BJ (cell line): ENCODE measurements around the gene MKRN2OS. TPM values are rescaled to one million over a fixed set of nuclear protein-coding genes. Genes with fewer than 3 reads are reported as not detected.

Experiments used
- CTCF ChIA-PET: fragments of 350-600 bp; formaldehyde crosslinking; extraction: SDS; loops from one replicate; lab custom pipeline; 2021; ENCODE audit warnings: antibody characterized with exemption, inconsistent platforms; lab: Yijun Ruan, JAX
- POLR2A ChIA-PET: fragments of 300-600 bp; sonication (Branson Sonifier 250); formaldehyde crosslinking; extraction: SDS; loops from one replicate; lab custom pipeline; 2021; ENCODE audit warnings: antibody characterized with exemption; lab: Charles Lee
- DNase-seq: peaks from one replicate; pipeline ENCODE4 v3.0.0-alpha.2; 2011; ENCODE audit warnings: low read depth
- H3K27me3 ChIP-seq: 2 replicates; pipeline ENCODE4 v1.6.0; 2011; ENCODE audit warnings: low read length; ENCODE audit not compliant: control insufficient read depth, insufficient read depth
- H3K36me3 ChIP-seq: 2 replicates; pipeline ENCODE4 v1.5.1; 2011; ENCODE audit warnings: low read length; ENCODE audit not compliant: control insufficient read depth, insufficient read depth
- H3K4me3 ChIP-seq: 2 replicates; pipeline ENCODE4 v1.5.1; 2011; ENCODE audit warnings: low read depth, mild to moderate bottlenecking, control low read depth, low read length
- CTCF ChIP-seq: IDR thresholded peaks from 2 replicates; pipeline ENCODE4 v1.5.1; 2011; ENCODE audit warnings: low read depth, mild to moderate bottlenecking, control low read depth, inconsistent platforms, low read length, moderate library complexity; ENCODE audit not compliant: insufficient read depth
- polyA plus RNA-seq: library from polyadenylated mRNA; depleted of rRNA; stranded (reverse); fragments of >200 nt; gene quantifications from 2 replicates; pipeline ENCODE4 v1.2.3, GENCODE V29; 2011

MKRN2OS gene
- polyA plus RNA-seq, 1 experiment: not detected

- Histone ChIP-seq H3K4me3 (no peak overlapping the region), H3K27me3 (no peaks in the 10 kb centered on the region; the same call in 1 of the 2 replicates), H3K36me3 (no peaks in the 10 kb centered on the region)
- ChIA-PET POLR2A (no interaction called here), CTCF (interaction anchor here (0.7 to 4.1 kb wide), 10 partner anchors 11 to 401 kb away, joined by 3 to 24 read pairs (median 5); partner anchors contain the start of gene TSEN2)
- no peak for DNase-seq
- peak; percentile 30; the same call in 1 of the 2 replicates for TF ChIP-seq CTCF
Observed at GRCh38 chr3:12536423-12536822, 8.9 kb downstream of the MKRN2OS start.

- H3K27me3 ChIP-seq: no peaks in the 10 kb centered on the region; the same call in 1 of the 2 replicates
- ChIA-PET CTCF (interaction anchor here (0.6 kb wide), 1 partner anchor 9 kb away, joined by 3 read pairs; no protein-coding TSS in a partner anchor), POLR2A (no interaction called here)
- H3K4me3 ChIP-seq: no peak overlapping the region
- DNase-seq: no peak
- TF ChIP-seq CTCF: no peak
- H3K36me3 ChIP-seq: 0 out of 2 replicates have a peak, but pooled peaks cover 2% of the 10 kb centered on the region
Observed at GRCh38 chr3:12532182-12532581, 13.1 kb downstream of the MKRN2OS start.

- Histone ChIP-seq H3K4me3 (no peak overlapping the region), H3K36me3 (0 out of 2 replicates have a peak, but pooled peaks cover 2% of the 10 kb centered on the region), H3K27me3 (no peaks in the 10 kb centered on the region)
- TF ChIP-seq CTCF: no peak
- ChIA-PET CTCF (interaction anchor here (0.7 to 2.1 kb wide), 2 partner anchors 19 to 48 kb away, joined by 3 to 5 read pairs; no protein-coding TSS in a partner anchor), POLR2A (no interaction called here)
- no peak for DNase-seq
Observed at GRCh38 chr3:12527757-12528143, 17.5 kb downstream of the MKRN2OS start.

GRCh38 chr3:12522721-12523120 is 22.6 kb downstream of the MKRN2OS start:
- DNase-seq: no peak
- TF ChIP-seq CTCF: no peak
- no peak overlapping the region for H3K4me3 ChIP-seq
- ChIA-PET CTCF (no interaction called here), POLR2A (interaction anchor here (0.8 kb wide), 1 partner anchor 14 kb away, joined by 3 read pairs; no protein-coding TSS in a partner anchor)
- no peaks in the 10 kb centered on the region; the same call in 1 of the 2 replicates for H3K36me3 ChIP-seq
- no peaks in the 10 kb centered on the region for H3K27me3 ChIP-seq

- POLR2A ChIA-PET: no interaction called here
- no peak overlapping the region for H3K4me3 ChIP-seq
Observed at GRCh38 chr3:12521010-12521409, 24.3 kb downstream of the MKRN2OS start.

More at GRCh38 chr3:12521010-12521409, 24.3 kb downstream of the MKRN2OS start:
- Histone ChIP-seq H3K27me3 (no peaks in the 10 kb centered on the region), H3K36me3 (no peaks in the 10 kb centered on the region; the same call in 1 of the 2 replicates)
- no peak for TF ChIP-seq CTCF
- no peak for DNase-seq
- CTCF ChIA-PET: no interaction called here
